Measurements from ENCODE around the gene PEDS1.
"Not testable (repeated sequence)": the region's sequence is repeated elsewhere in the genome, so short reads cannot be mapped to it uniquely, and the experiment has no call there.

PEDS1 gene

DNA sequence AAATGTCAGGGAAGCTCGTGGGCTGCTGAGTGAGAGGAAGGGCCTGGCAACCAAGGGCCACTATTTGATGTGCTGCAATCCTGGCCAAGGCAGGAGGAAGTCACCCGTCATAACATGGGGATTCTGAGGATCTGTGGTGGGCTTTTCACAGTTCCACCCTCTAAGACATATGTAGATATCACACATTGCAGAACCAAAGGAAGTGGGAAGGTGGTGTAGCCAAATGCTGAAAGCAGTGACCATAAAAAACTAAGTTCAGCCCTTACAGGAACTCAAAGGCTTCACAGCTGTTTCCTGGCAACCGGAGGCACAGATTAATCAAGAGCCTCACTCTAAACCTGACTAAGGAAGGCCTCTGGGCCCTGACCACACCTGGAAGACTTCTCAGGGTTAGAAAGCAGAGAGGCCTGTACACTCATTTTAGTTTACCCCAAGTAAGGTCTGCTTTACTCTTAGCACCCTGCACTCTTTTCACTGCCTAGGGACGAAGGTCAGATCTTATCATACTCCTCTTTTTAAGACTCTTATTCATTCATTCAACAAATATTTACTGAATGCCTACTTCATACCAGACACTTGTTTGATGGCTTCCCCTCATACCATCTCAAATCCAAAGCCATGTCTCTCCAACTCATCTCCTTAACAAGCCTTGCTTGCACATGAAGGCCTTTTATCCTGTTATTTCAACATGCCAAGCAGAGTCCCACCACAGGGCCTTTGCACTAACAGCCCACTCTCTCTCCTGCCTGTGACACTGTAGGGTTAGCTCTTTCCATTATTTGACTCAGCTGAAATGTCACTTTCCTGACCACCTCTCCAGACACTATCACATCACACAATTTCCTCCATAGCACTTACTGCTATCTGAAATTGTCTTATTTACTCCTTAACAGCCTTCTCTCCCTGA, 43.1 kb downstream of the PEDS1 start:
- no peak for DNase-seq

DNA sequence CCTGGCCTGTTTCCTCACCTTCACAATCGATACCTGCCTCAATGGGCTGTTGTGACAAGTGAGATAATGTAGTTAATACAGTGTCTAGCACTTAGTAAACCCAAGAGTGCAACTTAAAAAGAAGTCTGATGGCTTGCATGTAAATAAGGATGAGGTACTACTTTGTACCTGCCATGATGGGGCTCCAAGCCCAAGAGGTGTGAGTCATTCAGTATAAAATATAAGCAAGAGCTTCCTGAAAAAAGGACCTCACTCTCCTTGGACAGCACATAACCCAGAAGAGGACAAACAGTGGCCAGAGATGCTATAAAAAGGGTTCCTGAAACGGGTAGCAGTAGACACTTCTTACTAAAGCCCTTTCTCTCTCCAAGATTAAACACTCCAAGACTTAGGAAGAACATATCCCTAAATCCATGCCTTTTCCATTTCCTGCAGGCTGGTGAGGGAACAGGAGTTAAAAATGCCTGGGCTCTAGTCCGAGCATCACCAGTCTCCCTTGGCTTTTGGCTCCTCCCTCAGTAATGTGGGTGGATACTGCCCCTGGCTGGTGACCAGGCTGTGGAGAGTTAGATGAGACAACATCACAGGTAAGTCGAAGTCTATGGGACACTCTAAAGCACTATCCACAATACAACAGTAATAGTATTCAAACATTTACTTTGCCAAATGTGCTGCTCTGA, 44.8 kb downstream of the PEDS1 start:
- no peak for DNase-seq

DNA sequence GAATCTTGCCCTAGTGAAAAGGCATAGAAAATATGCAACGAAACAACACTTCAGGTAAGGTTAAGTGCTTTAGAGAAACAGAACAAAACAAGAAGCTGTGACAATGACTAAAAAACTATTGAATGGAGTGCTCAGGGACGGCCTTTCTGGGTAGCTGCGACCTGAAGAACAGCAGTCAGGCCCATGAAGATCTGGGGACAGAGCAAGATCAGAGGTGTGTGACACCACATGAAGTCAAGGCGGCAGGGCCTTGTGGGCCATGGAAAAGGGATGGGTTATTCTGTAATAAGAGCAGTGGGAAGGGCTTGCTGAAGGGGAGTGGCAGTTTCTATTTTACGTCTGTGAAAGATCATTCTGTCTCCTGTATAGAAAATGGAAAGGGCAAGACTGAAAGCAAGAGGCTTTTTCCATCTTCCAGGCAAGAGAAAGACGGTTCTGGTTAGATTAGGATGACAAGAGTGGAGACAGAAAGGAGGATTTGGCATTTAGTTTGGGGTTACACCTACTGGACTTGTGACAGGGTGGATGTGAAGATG, 45.7 kb downstream of the PEDS1 start:
- DNase-seq: no peak

DNA sequence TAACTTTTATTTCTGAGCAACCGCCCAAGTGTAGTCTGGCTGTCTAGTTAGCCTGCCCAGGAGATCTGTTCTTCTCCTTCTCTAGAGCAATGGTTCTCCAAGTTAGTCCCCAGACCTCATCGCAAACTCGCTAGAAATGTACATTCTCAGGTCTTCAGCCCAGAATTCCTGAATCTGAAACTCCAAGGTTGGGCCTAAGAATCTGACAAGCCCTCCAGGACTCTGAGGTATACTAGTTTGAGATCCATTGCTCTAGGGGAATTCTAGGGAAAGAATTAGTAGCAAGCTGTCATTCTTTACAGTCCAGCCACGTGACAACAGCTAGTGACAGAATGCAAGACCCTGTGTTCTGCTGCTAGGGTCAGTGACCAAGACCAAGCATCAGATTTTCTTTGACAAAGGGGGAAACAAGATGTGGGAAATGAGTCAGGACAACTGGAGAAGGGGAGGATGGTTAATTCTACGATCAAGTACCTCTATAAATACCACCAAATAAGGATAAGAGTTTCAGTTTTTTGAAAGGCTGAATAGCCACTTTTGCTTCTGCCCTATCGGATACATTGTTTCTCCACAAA, 46.4 kb downstream of the PEDS1 start:
- DNase-seq: no peak

DNA sequence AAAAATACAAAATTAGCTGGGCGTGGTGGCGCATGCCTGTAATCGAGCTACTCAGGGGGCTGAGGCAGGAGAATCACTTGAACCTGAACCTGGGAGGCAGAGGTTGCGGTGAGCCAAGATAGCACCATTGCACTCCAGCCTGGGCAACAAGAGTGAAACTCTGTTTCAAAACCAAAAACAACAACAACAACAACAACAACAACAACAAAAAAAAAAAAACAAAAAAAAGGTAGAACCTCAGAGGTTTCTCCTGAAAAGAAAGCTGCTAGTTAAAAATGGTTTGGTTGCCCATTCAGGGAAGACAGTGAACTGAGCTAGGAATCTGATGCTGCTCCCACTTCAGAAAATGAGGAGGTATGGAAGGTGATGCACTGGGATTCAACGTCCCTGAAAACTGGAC, 46.9 kb downstream of the PEDS1 start:
- DNase-seq: not testable (repeated sequence)

Measured in activated CD4-positive, alpha-beta T cell treated with anti-CD3 and anti-CD28 coated beads, Interleukin-2, amount 50 U/mL, for 1 hour (primary cell).